H9 (cell line): ENCODE results near the gene SMCP. TPM values are rescaled to one million over a fixed set of nuclear protein-coding genes. Genes with fewer than 3 reads are reported as not detected.

Source experiments
- DNase-seq: peaks from one replicate; pipeline ENCODE4 v3.0.0-alpha.2; 2017
- H2AFZ ChIP-seq: one replicate; pipeline ENCODE4 v1.6.1; 2013; ENCODE audit warnings: mild to moderate bottlenecking, low read length, control low read depth, moderate library complexity
- H2AK5ac ChIP-seq: 2 replicates; pipeline ENCODE4 v1.6.1; 2013; ENCODE audit warnings: low read length, control low read depth, mixed read lengths; ENCODE audit not compliant: insufficient read length
- H2BK120ac ChIP-seq: one replicate; pipeline ENCODE4 v1.6.1; 2013; ENCODE audit warnings: low read depth, mild to moderate bottlenecking, low read length, control low read depth, inconsistent platforms; ENCODE audit not compliant: poor library complexity, severe bottlenecking
- H2BK12ac ChIP-seq: 2 replicates; pipeline ENCODE4 v1.6.1; 2013; ENCODE audit warnings: low read length, control low read depth, mixed read lengths, low read depth; ENCODE audit not compliant: insufficient read length
- H2BK15ac ChIP-seq: 2 replicates; pipeline ENCODE4 v1.6.1; 2013; ENCODE audit warnings: low read depth, low read length, control low read depth
- H2BK20ac ChIP-seq: one replicate; pipeline ENCODE4 v1.6.1; 2013; ENCODE audit warnings: low read depth, mild to moderate bottlenecking, low read length, control low read depth, inconsistent platforms; ENCODE audit not compliant: poor library complexity, severe bottlenecking
- H2BK5ac ChIP-seq: 2 replicates; pipeline ENCODE4 v1.6.1; 2013; ENCODE audit warnings: low read length, control low read depth, mixed read lengths; ENCODE audit not compliant: insufficient read length
- H3K14ac ChIP-seq: 2 replicates; pipeline ENCODE4 v1.6.1; 2013; ENCODE audit warnings: low read length, control low read depth; ENCODE audit not compliant: insufficient read depth
- H3K18ac ChIP-seq: 2 replicates; pipeline ENCODE4 v1.6.1; 2013; ENCODE audit warnings: low read depth, mild to moderate bottlenecking, mixed read lengths, low read length, control low read depth; ENCODE audit not compliant: insufficient read length
- H3K23ac ChIP-seq: 2 replicates; pipeline ENCODE4 v1.6.1; 2013; ENCODE audit warnings: low read length, control low read depth, mixed read lengths, low read depth; ENCODE audit not compliant: insufficient read length
- H3K23me2 ChIP-seq: 2 replicates; pipeline ENCODE4 v1.6.1; 2013; ENCODE audit warnings: low read depth, mild to moderate bottlenecking, mixed read lengths, low read length, control low read depth; ENCODE audit not compliant: insufficient read length, poor library complexity, severe bottlenecking
- H3K27ac ChIP-seq: 2 replicates; pipeline ENCODE4 v1.5.1; 2013; ENCODE audit warnings: low read length, control low read depth, mixed read lengths, low read depth; ENCODE audit not compliant: insufficient read length
- H3K27me3 ChIP-seq: 2 replicates; pipeline ENCODE4 v1.6.1; 2013; ENCODE audit warnings: low read length, control low read depth, inconsistent platforms; ENCODE audit not compliant: insufficient read depth
- H3K4ac ChIP-seq: 2 replicates; pipeline ENCODE4 v1.6.1; 2013; ENCODE audit warnings: low read depth, mild to moderate bottlenecking, control low read depth, inconsistent platforms, low read length, moderate library complexity
- H3K4me1 ChIP-seq: 2 replicates; pipeline ENCODE4 v1.6.1; 2013; ENCODE audit warnings: low read length, control low read depth, inconsistent platforms; ENCODE audit not compliant: insufficient read depth
- H3K4me2 ChIP-seq: 2 replicates; pipeline ENCODE4 v1.6.1; 2013; ENCODE audit warnings: low read length, control low read depth, mixed read lengths; ENCODE audit not compliant: insufficient read length, insufficient read depth
- H3K56ac ChIP-seq: 2 replicates; pipeline ENCODE4 v1.6.1; 2013; ENCODE audit warnings: low read depth, mild to moderate bottlenecking, mixed read lengths, low read length, control low read depth; ENCODE audit not compliant: insufficient read length
- H3K79me1 ChIP-seq: 2 replicates; pipeline ENCODE4 v1.6.1; 2013; ENCODE audit warnings: low read depth, mild to moderate bottlenecking, moderate library complexity, low read length, control low read depth, inconsistent platforms; ENCODE audit not compliant: insufficient read depth, poor library complexity, severe bottlenecking
- H3K79me2 ChIP-seq: 2 replicates; pipeline ENCODE4 v1.6.1; 2013; ENCODE audit warnings: low read length, control low read depth, inconsistent platforms; ENCODE audit not compliant: insufficient read depth
- H3K9ac ChIP-seq: 2 replicates; pipeline ENCODE4 v1.6.1; 2013; ENCODE audit warnings: low read length, control low read depth, mixed read lengths; ENCODE audit not compliant: insufficient read length; ENCODE audit errors: extremely low read depth
- H3K9me3 ChIP-seq: one replicate; pipeline ENCODE4 v1.6.1; 2013; ENCODE audit warnings: low read depth, low read length, inconsistent platforms; ENCODE audit not compliant: control insufficient read depth
- H3T11ph ChIP-seq: one replicate; pipeline ENCODE4 v1.6.1; 2013; ENCODE audit warnings: mild to moderate bottlenecking, low read length, control low read depth, inconsistent platforms
- H4K20me1 ChIP-seq: one replicate; pipeline ENCODE4 v1.6.1; 2013; ENCODE audit not compliant: control insufficient read depth, insufficient read length, insufficient read depth
- H4K5ac ChIP-seq: 2 replicates; pipeline ENCODE4 v1.6.1; 2013; ENCODE audit warnings: low read depth, mild to moderate bottlenecking, mixed read lengths, low read length, control low read depth; ENCODE audit not compliant: insufficient read length
- H4K8ac ChIP-seq: replicated peaks from 2 replicates; pipeline ENCODE4 v1.6.1; 2013; ENCODE audit warnings: low read length, control low read depth, mixed read lengths, low read depth; ENCODE audit not compliant: insufficient read length
- H4K91ac ChIP-seq: 2 replicates; pipeline ENCODE4 v1.6.1; 2013; ENCODE audit warnings: low read depth, mild to moderate bottlenecking, moderate library complexity, mixed read lengths, low read length, control low read depth; ENCODE audit not compliant: insufficient read length
- H3K27ac Mint-ChIP-seq, 3 experiments: 2 replicates in 2 of 3; 3 replicates in 1 of 3; pipeline ENCODE4 v1.8.0; 2020 to 2021; ENCODE audit warnings: mixed read lengths in 3 of 3, mild to moderate bottlenecking in 1 of 3, moderate library complexity in 1 of 3
- H3K27me3 Mint-ChIP-seq: 2 replicates; pipeline ENCODE4 v1.8.0; 2021; ENCODE audit warnings: low read depth, mild to moderate bottlenecking, moderate library complexity, mixed read lengths
- H3K36me3 Mint-ChIP-seq, 3 experiments: 2 replicates in 2 of 3; 3 replicates in 1 of 3; pipeline ENCODE4 v1.8.0; 2020 to 2021; ENCODE audit warnings: low read depth in 3 of 3, mixed read lengths in 3 of 3; ENCODE audit not compliant: insufficient read depth in 1 of 3
- H3K4me1 Mint-ChIP-seq, 2 experiments: 2 replicates each; pipeline ENCODE4 v1.8.0; 2020; ENCODE audit warnings: mixed read lengths in 2 of 2
- H3K4me3 Mint-ChIP-seq, 2 experiments: 2 replicates in 1 of 2; 3 replicates in 1 of 2; pipeline ENCODE4 v1.8.0; 2020 to 2021; ENCODE audit warnings: mild to moderate bottlenecking in 2 of 2, mixed read lengths in 2 of 2, moderate library complexity in 1 of 2
- H3K9me3 Mint-ChIP-seq, 2 experiments: 2 replicates in 1 of 2; 3 replicates in 1 of 2; pipeline ENCODE4 v1.8.0; 2020; ENCODE audit warnings: mild to moderate bottlenecking in 2 of 2, mixed read lengths in 2 of 2, moderate library complexity in 1 of 2
- CTCF ChIP-seq: fragments of 200-600 bp; sonication (generic); conservative IDR thresholded peaks from 3 replicates; pipeline ENCODE4 v1.8.0; 2021; ENCODE audit warnings: antibody characterized with exemption, mild to moderate bottlenecking
- WGBS: extraction: QIAGEN DNeasy Blood & Tissue Kit; methylation state at CpG from one replicate; pipeline ENCODE4 v1.1.7; 2013; ENCODE audit warnings: missing lambda C conversion rate, low lambda C conversion rate, mixed read lengths; ENCODE audit not compliant: insufficient read length; ENCODE audit errors: extremely low coverage; 5-methylcytosine and 5-hydroxymethylcytosine counted together
- total RNA-seq: library from RNA; stranded (reverse); gene quantifications from 2 replicates; pipeline ENCODE4 v1.2.1, GENCODE V29; 2021

The SMCP gene
- total RNA-seq, 1 experiment from 2014 or later = not detected

- H3K56ac ChIP-seq = no peak overlapping the region
- H3K14ac ChIP-seq = no peak overlapping the region
- H4K20me1 ChIP-seq = no peaks in the 10 kb centered on the region
- H4K8ac ChIP-seq = no peak overlapping the region
- H2BK12ac ChIP-seq = no peak overlapping the region
- no peaks in the 10 kb centered on the region for H3K79me1 ChIP-seq
- no peaks in the 10 kb centered on the region; the same call in 1 of the 2 replicates for H3K4me1 ChIP-seq
- no CpG with 5 or more reads among the region's 2 CpGs for WGBS
- no peak overlapping the region for H4K91ac ChIP-seq
- H3K79me2 ChIP-seq = no peaks in the 10 kb centered on the region
- no peak overlapping the region for H3K9ac ChIP-seq
- H4K5ac ChIP-seq = no peak overlapping the region
- DNase-seq = no peak
- H3K4ac ChIP-seq = no peak overlapping the region
- Mint-ChIP-seq H3K27ac (no peak overlapping the region), H3K9me3 (peaks cover 67 to 86% of the 10 kb centered on the region in 2 experiments), H3K4me3 (no peak overlapping the region), H3K27me3 (peaks cover 7% of the 10 kb centered on the region; the same call in 1 of the 2 replicates), H3K36me3 (peaks cover 0 to 23% (median 0%) of the 10 kb centered on the region in 3 experiments; a peak in 4 of 7 replicates), H3K4me1 (no peaks in the 10 kb centered on the region)
- H2BK20ac ChIP-seq = no peak overlapping the region
- H3K4me2 ChIP-seq = no peak overlapping the region
- no peak overlapping the region for H2AK5ac ChIP-seq
- H3T11ph ChIP-seq = no peak overlapping the region
- no peak overlapping the region for H2BK5ac ChIP-seq
- H3K27ac ChIP-seq = no peak overlapping the region
- no peak overlapping the region for H3K18ac ChIP-seq
- no peak for TF ChIP-seq CTCF
- no peak overlapping the region for H3K23ac ChIP-seq
- no peak overlapping the region for H2BK120ac ChIP-seq
- H3K23me2 ChIP-seq = no peaks in the 10 kb centered on the region
- no peak overlapping the region for H2AFZ ChIP-seq
- no peak overlapping the region for H2BK15ac ChIP-seq
- no peaks in the 10 kb centered on the region for H3K27me3 ChIP-seq
- no peaks in the 10 kb centered on the region for H3K9me3 ChIP-seq
These were observed 21.8 kb downstream of the SMCP start for GRCh38 chr1:152899883-152900282.
